Measurements from ENCODE around the gene UNC50. TPM values are rescaled to one million over a fixed set of nuclear protein-coding genes. Genes with fewer than 3 reads are reported as not detected.

Gene UNC50
- total RNA-seq, 4 donors from 2014 or later: 30.3 to 43.1 (median 30.5) TPM

Other genes with a start within 250 kb of the UNC50 start
- 10 to 100 TPM in 3 of 4 donors, 1 to 10 TPM in 1; 9.8 to 19.6 (median 16.0) TPM for gene INPP4A, start 163.7 kb upstream of the UNC50 start, total RNA-seq
- gene COA5, start 77 bp upstream of the UNC50 start, total RNA-seq: 10 to 100 TPM; 26.1 to 45.1 (median 31.0) TPM
- 10 to 100 TPM in 3 of 4 donors, 1 to 10 TPM in 1; 4.2 to 14.1 (median 12.2) TPM for gene MGAT4A, start 122.5 kb downstream of the UNC50 start, total RNA-seq